Neural cell (in vitro differentiated cells): Measurements from ENCODE around the gene PQBP1. TPM values are rescaled to one million over a fixed set of nuclear protein-coding genes. Genes with fewer than 3 reads are reported as not detected.
"Not testable (repeated sequence)": the region's sequence is repeated elsewhere in the genome, so short reads cannot be mapped to it uniquely, and the experiment has no call there.

Source experiments
- H2AFZ ChIP-seq: fragments of 200-600, 300-800 bp; sonication (generic), shearing (Covaris generic); 2 replicates; pipeline ENCODE4 v1.6.0; 2014; ENCODE audit warnings: low read depth, mild to moderate bottlenecking, antibody characterized with exemption, low read length, moderate library complexity
- H3F3A ChIP-seq: fragments of 200-600 bp; shearing (Covaris generic); 2 replicates; pipeline ENCODE4 v1.6.1; 2016; ENCODE audit warnings: mild to moderate bottlenecking, moderate library complexity, mixed read lengths, antibody characterized with exemption, low read length; ENCODE audit not compliant: insufficient read depth, poor library complexity, severe bottlenecking
- H3K27ac ChIP-seq: fragments of 200-600, 300-800 bp; sonication (generic), shearing (Covaris generic); 2 replicates; pipeline ENCODE4 v1.5.1; 2014; ENCODE audit warnings: mild to moderate bottlenecking, low read length, moderate library complexity
- H3K27me3 ChIP-seq: fragments of 300-800, 200-600 bp; sonication (generic), shearing (Covaris generic); 2 replicates; pipeline ENCODE4 v1.6.0; 2014; ENCODE audit warnings: mild to moderate bottlenecking, low read depth, low read length, moderate library complexity; ENCODE audit not compliant: insufficient read depth
- H3K36me3 ChIP-seq: fragments of 300-800, 200-600 bp; sonication (generic), shearing (Covaris generic); 2 replicates; pipeline ENCODE4 v1.5.1; 2014; ENCODE audit warnings: mild to moderate bottlenecking, antibody characterized with exemption, low read length, moderate library complexity; ENCODE audit not compliant: insufficient read depth
- H3K4me2 ChIP-seq: fragments of 300-800, 200-600 bp; sonication (generic), shearing (Covaris generic); 2 replicates; pipeline ENCODE4 v1.6.0; 2014; ENCODE audit warnings: mild to moderate bottlenecking, low read length
- H3K4me3 ChIP-seq: fragments of 300-800, 200-600 bp; sonication (generic), shearing (Covaris generic); 2 replicates; pipeline ENCODE4 v1.5.1; 2014; ENCODE audit warnings: mild to moderate bottlenecking, low read length, moderate library complexity
- H3K79me2 ChIP-seq: fragments of 200-600 bp; shearing (Covaris generic); replicated peaks from 2 replicates; pipeline ENCODE4 v1.6.0; 2014; ENCODE audit warnings: mild to moderate bottlenecking, low read length, moderate library complexity; ENCODE audit not compliant: insufficient read depth
- H3K9ac ChIP-seq: fragments of 300-800, 200-600 bp; sonication (generic), shearing (Covaris generic); 2 replicates; pipeline ENCODE4 v1.6.1; 2016; ENCODE audit warnings: mild to moderate bottlenecking, low read length, mixed read lengths
- H3K9me2 ChIP-seq: fragments of 200-600 bp; shearing (Covaris generic); 2 replicates; pipeline ENCODE4 v1.6.1; 2016; ENCODE audit warnings: mild to moderate bottlenecking, low read length, mixed read lengths; ENCODE audit not compliant: insufficient read depth
- H3K9me3 ChIP-seq: fragments of 200-600, 300-800 bp; sonication (generic), shearing (Covaris generic); 2 replicates; pipeline ENCODE4 v1.6.1; 2016; ENCODE audit warnings: mild to moderate bottlenecking, mixed run types, low read length, moderate library complexity, mixed read lengths
- H4K20me1 ChIP-seq: fragments of 200-600 bp; shearing (Covaris generic); 2 replicates; pipeline ENCODE4 v1.6.1; 2016; ENCODE audit warnings: mild to moderate bottlenecking, mixed run types; ENCODE audit not compliant: insufficient read depth
- CTCF ChIP-seq: fragments of 450-650 bp; IDR thresholded peaks from 2 replicates; pipeline ENCODE4 v1.5.1; 2014; ENCODE audit warnings: antibody characterized with exemption, mild to moderate bottlenecking, moderate library complexity; ENCODE audit not compliant: poor library complexity, severe bottlenecking
- EP300 ChIP-seq: fragments of 450-650 bp; conservative IDR thresholded peaks from 2 replicates; pipeline ENCODE4 v1.6.1; 2014; ENCODE audit warnings: antibody characterized with exemption, mild to moderate bottlenecking, moderate library complexity; ENCODE audit not compliant: poor library complexity, severe bottlenecking
- EZH2 ChIP-seq: fragments of 200-600, 300-800 bp; shearing (Covaris generic), sonication (generic); IDR thresholded peaks from 2 replicates; pipeline ENCODE4 v1.6.1; 2014; ENCODE audit warnings: antibody characterized with exemption, low read length, borderline replicate concordance, mild to moderate bottlenecking; ENCODE audit not compliant: insufficient read depth, poor library complexity, severe bottlenecking
- MXI1 ChIP-seq: fragments of 450-650 bp; conservative IDR thresholded peaks from 2 replicates; pipeline ENCODE4 v1.6.1; 2014; ENCODE audit warnings: antibody characterized with exemption, mild to moderate bottlenecking; ENCODE audit not compliant: poor library complexity, severe bottlenecking
- POLR2AphosphoS5 ChIP-seq: IDR thresholded peaks from 2 replicates; pipeline ENCODE4 v1.6.1; 2012
- RAD21 ChIP-seq: fragments of 450-650 bp; conservative IDR thresholded peaks from 2 replicates; pipeline ENCODE4 v1.6.1; 2014; ENCODE audit warnings: antibody characterized with exemption, mild to moderate bottlenecking, moderate library complexity
- REST ChIP-seq: IDR thresholded peaks from 2 replicates; pipeline ENCODE4 v1.6.1; 2012; ENCODE audit warnings: borderline replicate concordance
- SMC3 ChIP-seq: fragments of 450-650 bp; conservative IDR thresholded peaks from 2 replicates; pipeline ENCODE4 v1.6.1; 2014; ENCODE audit warnings: antibody characterized with exemption, mild to moderate bottlenecking, moderate library complexity; ENCODE audit not compliant: poor library complexity
- TAF1 ChIP-seq: IDR thresholded peaks from 2 replicates; pipeline ENCODE4 v1.6.1; 2012; ENCODE audit warnings: low read depth
- polyA plus RNA-seq: library from polyadenylated mRNA; depleted of rRNA; stranded (reverse); fragments of >200 nt; gene quantifications from 2 replicates; pipeline ENCODE4 v1.2.3, GENCODE V29; 2014

PQBP1 gene
- polyA plus RNA-seq, 1 donor from 2014 or later, result 70.8 TPM

DNA sequence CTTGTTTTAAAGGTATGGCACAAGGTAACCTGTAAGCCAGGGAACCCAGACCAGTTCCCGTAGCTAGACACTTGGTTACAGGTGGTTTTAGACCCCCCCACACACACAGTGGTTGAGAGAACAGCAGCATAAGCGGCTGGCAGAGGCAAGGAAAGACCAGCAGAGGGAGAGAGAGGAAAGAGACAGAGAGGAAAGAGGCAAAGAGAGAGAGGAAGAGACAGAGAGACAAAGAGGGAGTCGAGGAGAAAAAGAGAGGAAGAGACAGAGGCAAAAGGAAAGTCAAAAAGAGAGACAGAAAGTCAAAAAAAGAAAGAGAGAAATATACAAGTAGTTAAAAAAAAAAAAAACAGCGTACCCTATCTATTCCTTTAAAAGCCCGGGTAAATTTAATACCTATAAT lies 42.8 kb upstream of the PQBP1 start:
- no peak for TF ChIP-seq TAF1
- no peak for TF ChIP-seq EP300
- TF ChIP-seq RAD21, result no peak
- TF ChIP-seq MXI1, result no peak
- TF ChIP-seq EZH2, result no peak
- no peak for TF ChIP-seq CTCF
- no peak for TF ChIP-seq SMC3
- no peak for TF ChIP-seq POLR2AphosphoS5
- TF ChIP-seq REST, result no peak
- Histone ChIP-seq H3K9me2 (no peaks in the 10 kb centered on the region), H3K4me2 (no peak overlapping the region), H3K27ac (no peak overlapping the region), H3K4me3 (no peak overlapping the region), H3F3A (no peaks in the 10 kb centered on the region), H3K36me3 (no peaks in the 10 kb centered on the region), H3K27me3 (no peaks in the 10 kb centered on the region), H3K9ac (no peak overlapping the region), H3K79me2 (no peaks in the 10 kb centered on the region), H3K9me3 (no peaks in the 10 kb centered on the region), H2AFZ (no peak overlapping the region), H4K20me1 (no peaks in the 10 kb centered on the region)

- Histone ChIP-seq H3K27ac (no peak overlapping the region), H3K36me3 (no peaks in the 10 kb centered on the region), H3K4me2 (no peak overlapping the region), H3K9me3 (no peaks in the 10 kb centered on the region), H3K79me2 (no peaks in the 10 kb centered on the region), H3F3A (no peaks in the 10 kb centered on the region), H3K9me2 (no peaks in the 10 kb centered on the region), H4K20me1 (no peaks in the 10 kb centered on the region), H2AFZ (no peak overlapping the region), H3K9ac (no peak overlapping the region), H3K4me3 (no peak overlapping the region), H3K27me3 (no peaks in the 10 kb centered on the region)
- TF ChIP-seq CTCF, result no peak
- no peak for TF ChIP-seq RAD21
- no peak for TF ChIP-seq MXI1
- no peak for TF ChIP-seq REST
- TF ChIP-seq EZH2, result no peak
- no peak for TF ChIP-seq POLR2AphosphoS5
Measured at GRCh38 chrX:48864210-48864609, 33.5 kb upstream of the PQBP1 start.

DNA sequence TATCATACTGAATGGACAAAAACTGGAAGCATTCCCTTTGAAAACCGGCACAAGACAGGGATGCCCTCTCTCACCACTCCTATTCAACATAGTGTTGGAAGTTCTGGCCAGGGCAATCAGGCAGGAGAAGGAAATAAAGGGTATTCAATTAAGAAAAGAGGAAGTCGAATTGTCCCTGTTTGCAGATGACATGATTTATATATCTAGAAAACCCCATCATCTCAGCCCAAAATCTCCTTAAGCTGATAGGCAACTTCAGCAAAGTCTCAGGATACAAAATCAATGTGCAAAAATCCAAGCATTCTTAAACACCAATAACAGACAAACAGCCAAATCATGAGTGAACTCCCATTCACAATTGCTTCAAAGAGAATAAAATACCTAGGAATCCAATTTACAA lies 25.7 kb upstream of the PQBP1 start:
- not testable (repeated sequence) for H3K27ac ChIP-seq, H3K4me2 ChIP-seq

More for the DNA sequence above, 25.7 kb upstream of the PQBP1 start:
- not testable (repeated sequence) for H4K20me1 ChIP-seq, H3K27me3 ChIP-seq, H2AFZ ChIP-seq, H3K9me2 ChIP-seq, H3K36me3 ChIP-seq, H3K9me3 ChIP-seq, H3K9ac ChIP-seq, H3K79me2 ChIP-seq, H3F3A ChIP-seq, H3K4me3 ChIP-seq
